ENCODE data around the gene TUBGCP3.

DNA sequence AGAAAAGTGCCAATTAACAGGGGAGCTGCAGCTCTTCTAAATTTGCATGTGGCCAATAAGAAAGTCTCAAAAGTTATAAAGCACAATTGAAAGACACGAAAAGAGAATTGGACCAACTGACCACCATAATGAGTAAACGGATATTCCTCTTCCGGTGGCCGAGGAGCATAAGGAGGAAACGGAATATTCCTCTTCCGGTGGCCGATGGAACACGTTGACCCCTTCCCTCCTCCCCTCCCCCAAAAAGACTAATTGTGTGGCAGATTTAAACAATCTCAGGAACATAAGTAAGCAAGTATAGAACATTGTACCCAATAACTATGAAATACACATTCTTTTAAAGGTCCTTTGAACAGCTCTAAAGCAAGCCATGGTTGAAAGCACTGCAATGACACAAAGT, 41.2 kb upstream of the TUBGCP3 start:
- TF ChIP-seq, protein P1, sequence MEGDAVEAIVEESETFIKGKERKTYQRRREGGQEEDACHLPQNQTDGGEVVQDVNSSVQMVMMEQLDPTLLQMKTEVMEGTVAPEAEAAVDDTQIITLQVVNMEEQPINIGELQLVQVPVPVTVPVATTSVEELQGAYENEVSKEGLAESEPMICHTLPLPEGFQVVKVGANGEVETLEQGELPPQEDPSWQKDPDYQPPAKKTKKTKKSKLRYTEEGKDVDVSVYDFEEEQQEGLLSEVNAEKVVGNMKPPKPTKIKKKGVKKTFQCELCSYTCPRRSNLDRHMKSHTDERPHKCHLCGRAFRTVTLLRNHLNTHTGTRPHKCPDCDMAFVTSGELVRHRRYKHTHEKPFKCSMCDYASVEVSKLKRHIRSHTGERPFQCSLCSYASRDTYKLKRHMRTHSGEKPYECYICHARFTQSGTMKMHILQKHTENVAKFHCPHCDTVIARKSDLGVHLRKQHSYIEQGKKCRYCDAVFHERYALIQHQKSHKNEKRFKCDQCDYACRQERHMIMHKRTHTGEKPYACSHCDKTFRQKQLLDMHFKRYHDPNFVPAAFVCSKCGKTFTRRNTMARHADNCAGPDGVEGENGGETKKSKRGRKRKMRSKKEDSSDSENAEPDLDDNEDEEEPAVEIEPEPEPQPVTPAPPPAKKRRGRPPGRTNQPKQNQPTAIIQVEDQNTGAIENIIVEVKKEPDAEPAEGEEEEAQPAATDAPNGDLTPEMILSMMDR (IDR thresholded peaks at IDR 0.05; ENCODE audit: insufficient read depth, low read length, poor library complexity, severe bottlenecking), result no peak
- TF ChIP-seq EZH2phosphoT487 (conservative IDR thresholded peaks at IDR 0.05; ENCODE audit: low read length), result no peak

Measured in SU-DHL-6 (cell line).